ENCODE data around the gene ITGB4.

The ITGB4 gene

DNA sequence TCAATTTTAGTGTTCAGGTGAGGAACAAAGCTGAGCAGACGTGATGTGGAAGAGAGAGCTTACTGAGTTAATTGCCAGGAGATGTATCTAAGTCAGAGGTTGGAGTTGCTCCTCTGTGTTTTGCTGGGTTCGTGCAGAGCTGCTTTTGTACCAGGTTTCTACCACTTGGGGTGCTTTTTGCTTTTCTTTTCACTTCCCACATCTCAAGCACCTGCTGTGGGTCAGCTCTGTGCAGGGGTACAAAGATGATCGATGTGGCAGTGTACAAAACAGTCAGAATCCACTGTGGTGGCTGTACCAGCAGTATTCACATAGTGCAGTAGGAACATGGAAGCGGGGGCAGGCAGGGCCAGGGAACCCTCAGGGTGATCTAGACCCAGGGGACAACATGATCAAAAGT is 78.1 kb downstream of the ITGB4 start:
- DNase-seq: no peak

DNA sequence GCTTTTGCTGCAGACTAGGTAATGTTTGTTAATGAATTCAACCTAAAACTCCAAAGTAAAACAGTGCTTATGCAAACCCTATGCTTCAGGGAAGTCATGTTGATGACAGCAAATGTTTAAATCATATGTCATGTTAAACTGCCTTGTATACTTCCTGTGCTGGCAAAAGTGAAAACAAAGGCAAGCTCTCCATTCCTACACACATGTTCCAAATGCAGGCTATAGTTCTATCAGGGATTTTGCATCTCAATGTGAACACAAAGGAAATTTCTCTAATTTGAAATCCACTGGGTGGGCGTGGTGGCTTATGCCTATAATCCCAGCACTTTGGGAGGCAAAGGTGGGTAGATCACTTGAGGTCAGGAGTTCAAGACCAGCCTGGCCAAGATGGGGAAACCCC is 82.6 kb downstream of the ITGB4 start:
- DNase-seq: no peak

DNA sequence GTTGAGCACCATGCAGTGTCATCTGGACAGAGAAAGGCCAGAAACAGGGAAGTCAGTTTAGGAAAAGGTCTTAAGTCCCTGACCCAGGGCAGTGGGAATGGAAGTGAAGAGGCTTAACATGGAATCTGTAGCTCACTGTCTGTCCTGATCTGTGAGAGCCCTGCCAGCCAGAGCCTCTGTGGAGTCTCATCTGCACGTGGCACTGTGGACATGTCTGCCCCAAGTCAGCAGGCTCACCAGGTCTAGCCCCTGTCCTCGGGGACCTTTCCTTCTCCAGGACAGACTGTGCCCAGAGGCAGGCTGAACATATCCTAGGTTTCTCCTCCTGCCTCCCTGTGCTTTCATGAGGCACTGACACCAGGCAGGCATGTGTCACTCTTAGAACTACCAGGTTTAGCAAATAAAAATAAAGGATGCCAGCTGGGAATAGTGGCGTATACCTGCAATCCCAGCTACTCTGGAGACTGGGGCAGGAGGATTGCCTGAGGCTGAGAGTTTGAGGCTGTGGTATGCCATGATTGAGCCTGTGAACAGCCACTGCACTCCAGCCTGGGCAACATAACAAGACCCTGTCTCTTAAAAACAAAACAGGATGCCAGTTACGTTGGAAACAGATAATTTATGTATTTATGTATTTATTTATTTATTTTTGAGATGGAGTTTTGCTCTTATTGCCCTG is 85.7 kb downstream of the ITGB4 start:
- no peak for DNase-seq
